MCF 10A (cell line): Measurements from ENCODE around the gene SOCS2. TPM values are rescaled to one million over a fixed set of nuclear protein-coding genes. Genes with fewer than 3 reads are reported as not detected.

Experiments used
- BruUV-seq: library from RNA; stranded (reverse); fragments of 400-500 nt; replicated peaks from 2 replicates; lab custom pipeline; 2021; lab: Mats Ljungman, UMichigan
- CTCF ChIA-PET: fragments of 300-600 bp; sonication (Branson Sonifier 250); formaldehyde crosslinking; extraction: SDS; loops from one replicate; lab custom pipeline; 2021; ENCODE audit warnings: antibody characterized with exemption, inconsistent platforms; lab: Yijun Ruan, JAX
- POLR2A ChIA-PET: fragments of 300-600, 350-650 bp; sonication (Branson Sonifier 250); formaldehyde crosslinking; extraction: SDS; loops from one replicate; lab custom pipeline; 2020; ENCODE audit warnings: antibody characterized with exemption, inconsistent platforms; lab: Yijun Ruan, JAX
- DNase-seq: peaks from one replicate; pipeline ENCODE4 v3.0.0-alpha.2; 2018; ENCODE audit not compliant: unreplicated experiment
- H3K27ac Mint-ChIP-seq: one replicate; pipeline ENCODE4 v1.8.0; 2022; ENCODE audit warnings: mild to moderate bottlenecking, low read depth, mixed read lengths; ENCODE audit not compliant: unreplicated experiment
- H3K27me3 Mint-ChIP-seq: one replicate; pipeline ENCODE4 v1.8.0; 2022; ENCODE audit warnings: mixed read lengths; ENCODE audit not compliant: insufficient read depth, unreplicated experiment
- H3K36me3 Mint-ChIP-seq: one replicate; pipeline ENCODE4 v1.8.0; 2022; ENCODE audit warnings: mild to moderate bottlenecking, moderate library complexity, mixed read lengths; ENCODE audit not compliant: insufficient read depth, unreplicated experiment
- H3K4me1 Mint-ChIP-seq: one replicate; pipeline ENCODE4 v1.8.0; 2022; ENCODE audit warnings: mixed read lengths; ENCODE audit not compliant: insufficient read depth, unreplicated experiment
- H3K4me3 Mint-ChIP-seq: one replicate; pipeline ENCODE4 v1.8.0; 2022; ENCODE audit warnings: mild to moderate bottlenecking, moderate library complexity, mixed read lengths; ENCODE audit not compliant: unreplicated experiment
- H3K9me3 Mint-ChIP-seq: one replicate; pipeline ENCODE4 v1.8.0; 2022; ENCODE audit warnings: mixed read lengths; ENCODE audit not compliant: unreplicated experiment
- CTCF ChIP-seq: fragments of 200-600 bp; IDR thresholded peaks from one replicate; pipeline ENCODE4 v1.8.0; 2022; ENCODE audit warnings: antibody characterized with exemption, mild to moderate bottlenecking; ENCODE audit not compliant: unreplicated experiment
- intact Hi-C: fragments of 100-400 bp; cut with micrococcal nuclease; formaldehyde crosslinking; loops from 2 replicates; pipeline ENCODE4 v1.14.1; 2022
- total RNA-seq: library from RNA; stranded (reverse); gene quantifications from 2 replicates; pipeline ENCODE4 v1.2.3, GENCODE V29; 2022

SOCS2 gene
- total RNA-seq, 1 experiment from 2014 or later, result 44.9 TPM

GRCh38 chr12:93577222-93577621, 4.7 kb downstream of the SOCS2 start:
- POLR2A ChIA-PET, result no interaction called here
- Mint-ChIP-seq H3K4me3 (no peak overlapping the region), H3K4me1 (peaks cover 27% of the 10 kb centered on the region), H3K9me3 (no peaks in the 10 kb centered on the region), H3K27me3 (no peaks in the 10 kb centered on the region), H3K36me3 (peaks cover 32% of the 10 kb centered on the region), H3K27ac (no peak overlapping the region)
- intact Hi-C loops, result no loop called here
- TF ChIP-seq CTCF, result no peak
- BruUV-seq, result no TSS peak
- DNase-seq, result no peak
- CTCF ChIA-PET, result interaction anchor here (0.6 to 0.8 kb wide), 2 partner anchors 524 to 525 kb away, joined by 3 read pairs; no protein-coding TSS in a partner anchor

- no peak overlapping the region for H3K4me3 Mint-ChIP-seq
- H3K4me1 Mint-ChIP-seq, result peaks cover 29% of the 10 kb centered on the region
- H3K27me3 Mint-ChIP-seq, result no peaks in the 10 kb centered on the region
- BruUV-seq, result no TSS peak
- POLR2A ChIA-PET, result no interaction called here
- CTCF ChIA-PET, result no interaction called here
- no peak for DNase-seq
- H3K9me3 Mint-ChIP-seq, result no peaks in the 10 kb centered on the region
- intact Hi-C loops, result no loop called here
- peaks cover 32% of the 10 kb centered on the region for H3K36me3 Mint-ChIP-seq
- no peak for TF ChIP-seq CTCF
- no peak overlapping the region for H3K27ac Mint-ChIP-seq
Measured at GRCh38 chr12:93578221-93578620, 5.7 kb downstream of the SOCS2 start.

GRCh38 chr12:93580682-93581081, 8.2 kb downstream of the SOCS2 start:
- intact Hi-C loops, result no loop called here
- H3K4me3 Mint-ChIP-seq, result no peak overlapping the region
- no TSS peak for BruUV-seq
- POLR2A ChIA-PET, result interaction anchor here (0.9 to 1.2 kb wide), 2 partner anchors 8 to 11 kb away, joined by 3 to 4 read pairs; partner anchors contain the start of gene SOCS2
- CTCF ChIA-PET, result interaction anchor here (0.6 to 1.2 kb wide), 2 partner anchors 8 to 78 kb away, joined by 3 to 4 read pairs; no protein-coding TSS in a partner anchor
- H3K4me1 Mint-ChIP-seq, result peaks cover 18% of the 10 kb centered on the region
- no peaks in the 10 kb centered on the region for H3K27me3 Mint-ChIP-seq
- H3K9me3 Mint-ChIP-seq, result no peaks in the 10 kb centered on the region
- H3K36me3 Mint-ChIP-seq, result peaks cover 27% of the 10 kb centered on the region
- TF ChIP-seq CTCF, result no peak
- DNase-seq, result no peak
- no peak overlapping the region for H3K27ac Mint-ChIP-seq

GRCh38 chr12:93581370-93581769, 8.9 kb downstream of the SOCS2 start:
- Mint-ChIP-seq H3K36me3 (peaks cover 29% of the 10 kb centered on the region), H3K4me3 (no peak overlapping the region), H3K9me3 (no peaks in the 10 kb centered on the region), H3K27me3 (no peaks in the 10 kb centered on the region), H3K27ac (no peak overlapping the region), H3K4me1 (peaks cover 18% of the 10 kb centered on the region)
- no peak for DNase-seq
- intact Hi-C loops, result no loop called here
- CTCF ChIA-PET, result interaction anchor here (0.5 to 1.2 kb wide), 5 partner anchors 12 to 243 kb away, joined by 3 to 4 read pairs (median 3); no protein-coding TSS in a partner anchor
- no TSS peak for BruUV-seq
- TF ChIP-seq CTCF, result no peak
- POLR2A ChIA-PET, result interaction anchor here (0.6 to 1.2 kb wide), 4 partner anchors 9 to 102 kb away, joined by 3 to 4 read pairs (median 3); partner anchors contain the start of gene SOCS2
